Neuronal stem cell (in vitro differentiated cells): ENCODE measurements around the gene PRKN.

Experiments
- DNase-seq: peaks from one replicate; pipeline ENCODE4 v3.0.0-alpha.2; 2013; ENCODE audit warnings: low spot score
- H2AFZ ChIP-seq: one replicate; pipeline ENCODE4 v1.6.1; 2013; ENCODE audit warnings: mild to moderate bottlenecking, low read length, inconsistent platforms
- H2AK5ac ChIP-seq: 2 replicates; pipeline ENCODE4 v1.6.1; 2013; ENCODE audit warnings: low read depth, mild to moderate bottlenecking, inconsistent platforms, low read length, moderate library complexity, mixed read lengths
- H2BK120ac ChIP-seq: 2 replicates; pipeline ENCODE4 v1.6.1; 2013; ENCODE audit warnings: low read depth, mild to moderate bottlenecking, inconsistent platforms, low read length, moderate library complexity, mixed read lengths
- H2BK12ac ChIP-seq: one replicate; pipeline ENCODE4 v1.6.1; 2013; ENCODE audit warnings: low read length, inconsistent platforms
- H2BK15ac ChIP-seq: 2 replicates; pipeline ENCODE4 v1.6.1; 2013; ENCODE audit warnings: mild to moderate bottlenecking, low read length, inconsistent platforms, mixed read lengths
- H2BK5ac ChIP-seq: one replicate; pipeline ENCODE4 v1.6.1; 2013; ENCODE audit warnings: inconsistent platforms, mild to moderate bottlenecking, low read length, moderate library complexity
- H3K14ac ChIP-seq: one replicate; pipeline ENCODE4 v1.6.1; 2013; ENCODE audit warnings: low read length, inconsistent platforms
- H3K18ac ChIP-seq: 2 replicates; pipeline ENCODE4 v1.6.1; 2013; ENCODE audit warnings: low read length, inconsistent platforms
- H3K23ac ChIP-seq: 2 replicates; pipeline ENCODE4 v1.6.1; 2013; ENCODE audit warnings: low read depth, mild to moderate bottlenecking, mixed read lengths, low read length, inconsistent platforms; ENCODE audit not compliant: poor library complexity
- H3K27ac ChIP-seq: replicated peaks from 3 replicates; pipeline ENCODE4 v1.5.1; 2013; ENCODE audit warnings: low read length, inconsistent platforms
- H3K27me3 ChIP-seq, 3 experiments: 2 replicates each; pipeline ENCODE4 v1.6.1; 2013; ENCODE audit warnings: low read length in 3 of 3, mild to moderate bottlenecking in 2 of 3, inconsistent platforms in 1 of 3, low read depth in 1 of 3, mixed read lengths in 1 of 3, moderate library complexity in 1 of 3; ENCODE audit not compliant: control insufficient read depth in 3 of 3, insufficient read depth in 3 of 3
- H3K36me3 ChIP-seq, 2 donors: replicated peaks in 1 of 2; 2 replicates each; pipeline ENCODE4 v1.6.1; 2013; ENCODE audit warnings: low read length in 2 of 2; ENCODE audit not compliant: control insufficient read depth in 2 of 2, insufficient read depth in 2 of 2
- H3K4ac ChIP-seq: 2 replicates; pipeline ENCODE4 v1.6.1; 2013; ENCODE audit warnings: inconsistent platforms, mild to moderate bottlenecking, low read length, moderate library complexity
- H3K4me1 ChIP-seq, 2 donors: 1 replicate in 1 of 2; 2 replicates in 1 of 2; pipeline ENCODE4 v1.6.1; 2013; ENCODE audit warnings: low read length in 2 of 2, low read depth in 1 of 2; ENCODE audit not compliant: control insufficient read depth in 2 of 2, insufficient read depth in 1 of 2
- H3K4me2 ChIP-seq: one replicate; pipeline ENCODE4 v1.6.1; 2013; ENCODE audit warnings: mild to moderate bottlenecking, low read length, inconsistent platforms; ENCODE audit not compliant: insufficient read depth, poor library complexity, severe bottlenecking
- H3K4me3 ChIP-seq, 2 donors: 2 replicates each; pipeline ENCODE4 v1.5.1; 2013; ENCODE audit warnings: low read length in 2 of 2, mild to moderate bottlenecking in 2 of 2, inconsistent platforms in 1 of 2, moderate library complexity in 1 of 2
- H3K79me1 ChIP-seq: one replicate; pipeline ENCODE4 v1.6.1; 2013; ENCODE audit warnings: low read depth, mild to moderate bottlenecking, inconsistent platforms, low read length, moderate library complexity
- H3K9ac ChIP-seq: one replicate; pipeline ENCODE4 v1.6.1; 2013; ENCODE audit warnings: mild to moderate bottlenecking, low read depth, low read length, inconsistent platforms; ENCODE audit not compliant: poor library complexity
- H3K9me3 ChIP-seq, 2 donors: replicated peaks in 1 of 2; 2 replicates each; pipeline versions ENCODE3 to v1.6.1; 2013; ENCODE audit warnings: low read length in 2 of 2, mild to moderate bottlenecking in 2 of 2, inconsistent platforms in 1 of 2, low read depth in 1 of 2, mixed read lengths in 1 of 2, moderate library complexity in 1 of 2; ENCODE audit not compliant: control insufficient read depth in 2 of 2, insufficient read depth in 1 of 2
- H4K8ac ChIP-seq: one replicate; pipeline ENCODE4 v1.6.1; 2013; ENCODE audit warnings: low read depth, mild to moderate bottlenecking, inconsistent platforms, low read length, moderate library complexity
- H4K91ac ChIP-seq: one replicate; pipeline ENCODE4 v1.6.1; 2013; ENCODE audit warnings: low read length, low read depth, mild to moderate bottlenecking, inconsistent platforms; ENCODE audit not compliant: poor library complexity
- WGBS, 2 donors: extraction: QIAGEN DNeasy Blood & Tissue Kit; methylation state at CpG; one replicate each; pipeline ENCODE4 v1.1.7; 2013; ENCODE audit warnings: missing lambda C conversion rate in 2 of 2, mixed read lengths in 1 of 2; ENCODE audit not compliant: insufficient read length in 2 of 2, insufficient replicate concordance in 1 of 2; ENCODE audit errors: extremely low coverage in 2 of 2; 5-methylcytosine and 5-hydroxymethylcytosine counted together

PRKN gene

DNA sequence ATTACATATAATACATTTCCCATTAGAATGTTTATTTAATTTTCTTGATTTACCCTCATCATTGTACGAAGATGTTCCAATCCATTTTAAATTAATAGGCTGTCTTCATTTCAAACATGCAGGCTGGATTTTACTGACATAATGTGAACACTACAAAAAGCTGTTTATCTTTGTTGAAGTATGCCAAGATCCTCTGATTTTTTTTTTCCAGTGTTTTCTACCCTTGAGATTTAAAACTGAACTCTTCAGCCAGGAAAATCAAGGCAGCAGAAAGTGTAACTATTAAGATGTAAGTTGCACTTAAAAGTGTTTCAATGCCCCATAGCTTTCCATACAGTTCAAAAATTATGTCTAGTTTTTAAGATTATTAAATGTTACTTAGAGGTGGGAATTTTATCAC lies 43.5 kb downstream of the PRKN start:
- Histone ChIP-seq H3K9ac (no peak overlapping the region), H3K4me3 (no peak overlapping the region), H2AK5ac (no peak overlapping the region), H3K9me3 (peaks cover 0 to 2% of the 10 kb centered on the region in 2 donors), H3K14ac (no peak overlapping the region), H3K79me1 (no peaks in the 10 kb centered on the region), H3K27ac (no peak overlapping the region), H4K8ac (no peak overlapping the region), H3K4me2 (no peak overlapping the region), H3K4me1 (peaks cover 0 to 10% of the 10 kb centered on the region in 2 donors), H4K91ac (no peak overlapping the region), H3K27me3 (no peaks in the 10 kb centered on the region), H2BK15ac (no peak overlapping the region), H2BK120ac (no peak overlapping the region), H3K23ac (no peak overlapping the region), H3K18ac (no peak overlapping the region), H2AFZ (peak overlapping the region; percentile 5), H2BK12ac (no peak overlapping the region), H3K36me3 (no peaks in the 10 kb centered on the region), H3K4ac (no peak overlapping the region), H2BK5ac (no peak overlapping the region)
- no CpG with 5 or more reads among the region's 1 CpG for WGBS, 2 donors
- DNase-seq: no peak

DNA sequence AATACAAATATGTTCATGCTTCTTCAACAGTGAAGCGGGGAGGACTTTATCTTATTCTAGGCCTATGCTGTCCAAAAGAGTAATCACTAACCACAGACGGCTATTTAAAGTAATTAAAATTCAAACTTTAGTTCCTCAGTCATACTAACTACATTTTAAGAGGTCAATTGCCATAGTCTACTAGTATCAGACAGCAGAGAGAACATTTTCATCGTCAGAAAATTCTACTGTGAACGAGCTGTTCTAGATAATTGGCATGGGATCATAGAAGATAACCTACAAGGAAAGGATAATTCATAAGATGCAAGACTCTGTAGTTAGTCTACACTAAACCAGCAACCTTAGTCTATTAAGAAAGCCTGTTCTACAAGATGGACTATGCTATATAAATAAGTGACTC lies 44.4 kb downstream of the PRKN start:
- Histone ChIP-seq H3K36me3 (no peaks in the 10 kb centered on the region), H3K4me3 (no peak overlapping the region), H3K9me3 (peaks cover 0 to 2% of the 10 kb centered on the region in 2 donors), H2BK120ac (no peak overlapping the region), H3K4me2 (no peak overlapping the region), H3K27ac (no peak overlapping the region), H3K18ac (no peak overlapping the region), H2AK5ac (no peak overlapping the region), H3K4me1 (peaks cover 0 to 3% of the 10 kb centered on the region in 2 donors), H3K23ac (no peak overlapping the region), H2BK5ac (no peak overlapping the region), H3K27me3 (no peaks in the 10 kb centered on the region), H4K8ac (no peak overlapping the region), H2AFZ (no peak overlapping the region), H4K91ac (no peak overlapping the region), H2BK12ac (no peak overlapping the region), H3K4ac (no peak overlapping the region), H3K79me1 (no peaks in the 10 kb centered on the region), H3K9ac (no peak overlapping the region), H3K14ac (no peak overlapping the region), H2BK15ac (no peak overlapping the region)
- no CpG with 5 or more reads among the region's 4 CpGs for WGBS, 2 donors
- no peak for DNase-seq

DNA sequence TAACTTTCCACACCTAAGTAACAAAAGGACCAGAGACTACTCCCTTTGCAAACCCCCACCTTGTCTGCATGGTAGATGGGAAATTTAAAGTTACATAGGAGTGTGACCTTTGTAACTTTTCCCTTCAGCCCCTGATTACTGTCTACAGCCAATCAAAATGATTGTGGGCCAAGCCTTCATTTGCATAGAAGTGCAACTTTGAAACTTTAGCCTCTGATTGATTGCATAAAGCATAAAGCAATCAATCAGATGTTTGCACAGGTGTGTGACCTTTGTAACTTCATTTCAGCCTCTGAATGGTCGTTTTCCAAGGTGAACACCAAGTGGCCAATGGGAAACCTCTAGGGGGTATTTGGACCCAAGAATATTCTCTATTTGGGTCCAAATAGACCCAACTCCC lies 46.1 kb downstream of the PRKN start:
- H3K9ac ChIP-seq: no peak overlapping the region
- H3K14ac ChIP-seq: no peak overlapping the region
- H4K91ac ChIP-seq: no peak overlapping the region
- no peak overlapping the region for H3K18ac ChIP-seq
- peaks cover 0 to under 1% of the 10 kb centered on the region in 2 donors for H3K9me3 ChIP-seq
- H3K27ac ChIP-seq: no peak overlapping the region
- H3K79me1 ChIP-seq: no peaks in the 10 kb centered on the region
- H3K4ac ChIP-seq: no peak overlapping the region
- no CpG with 5 or more reads among the region's 1 CpG for WGBS, 2 donors
- H3K4me1 ChIP-seq: peaks cover 0 to 3% of the 10 kb centered on the region in 2 donors
- no peak overlapping the region for H3K4me3 ChIP-seq
- no peaks in the 10 kb centered on the region for H3K27me3 ChIP-seq
- no peak overlapping the region for H2AK5ac ChIP-seq
- no peaks in the 10 kb centered on the region for H3K36me3 ChIP-seq
- no peak overlapping the region for H2BK15ac ChIP-seq
- no peak overlapping the region for H2BK12ac ChIP-seq
- no peak overlapping the region for H4K8ac ChIP-seq
- no peak overlapping the region for H2AFZ ChIP-seq
- no peak for DNase-seq
- no peak overlapping the region for H2BK5ac ChIP-seq
- H3K23ac ChIP-seq: no peak overlapping the region
- H3K4me2 ChIP-seq: no peak overlapping the region
- H2BK120ac ChIP-seq: no peak overlapping the region

- Histone ChIP-seq H2AFZ (no peak overlapping the region), H2AK5ac (no peak overlapping the region), H3K23ac (no peak overlapping the region), H2BK120ac (no peak overlapping the region), H3K9ac (no peak overlapping the region), H3K9me3 (no peaks in the 10 kb centered on the region), H3K79me1 (no peaks in the 10 kb centered on the region), H3K4me1 (peaks cover 0 to 3% of the 10 kb centered on the region in 2 donors), H3K36me3 (no peaks in the 10 kb centered on the region), H3K4ac (no peak overlapping the region), H4K8ac (no peak overlapping the region), H3K27ac (no peak overlapping the region), H3K4me2 (no peak overlapping the region), H2BK12ac (no peak overlapping the region), H3K18ac (no peak overlapping the region), H2BK5ac (no peak overlapping the region), H2BK15ac (no peak overlapping the region), H3K14ac (no peak overlapping the region), H3K27me3 (no peaks in the 10 kb centered on the region), H4K91ac (no peak overlapping the region), H3K4me3 (no peak overlapping the region)
- no peak for DNase-seq
- WGBS, 2 donors: no CpG with 5 or more reads among the region's 4 CpGs
These were observed 46.7 kb downstream of the PRKN start for GRCh38 chr6:162680871-162681270.
